Neural crest cell (in vitro differentiated cells): Measurements from ENCODE around the gene COL5A1. TPM values are rescaled to one million over a fixed set of nuclear protein-coding genes. Genes with fewer than 3 reads are reported as not detected.

ENCODE experiments used
- DNase-seq: peaks from one replicate; pipeline ENCODE4 v3.0.0; 2021; ENCODE audit warnings: low read depth, mixed read lengths, low spot score
- H3K27ac Mint-ChIP-seq: one replicate; pipeline ENCODE4 v1.8.0; 2021; ENCODE audit warnings: mild to moderate bottlenecking, mixed read lengths; ENCODE audit not compliant: unreplicated experiment
- H3K27me3 Mint-ChIP-seq: 2 replicates; pipeline ENCODE4 v1.8.0; 2021; ENCODE audit warnings: low read depth, mild to moderate bottlenecking, mixed read lengths
- H3K36me3 Mint-ChIP-seq: 2 replicates; pipeline ENCODE4 v1.8.0; 2021; ENCODE audit warnings: low read depth, mild to moderate bottlenecking, mixed read lengths
- H3K4me1 Mint-ChIP-seq: 2 replicates; pipeline ENCODE4 v1.8.0; 2021; ENCODE audit warnings: mixed read lengths
- H3K4me3 Mint-ChIP-seq: one replicate; pipeline ENCODE4 v1.8.0; 2021; ENCODE audit warnings: mild to moderate bottlenecking, mixed read lengths
- H3K9me3 Mint-ChIP-seq: 2 replicates; pipeline ENCODE4 v1.8.0; 2021; ENCODE audit warnings: mixed read lengths
- CTCF ChIP-seq: fragments of 200-600 bp; sonication (generic); conservative IDR thresholded peaks from 2 replicates; pipeline ENCODE4 v1.5.0; 2021; ENCODE audit warnings: antibody characterized with exemption, mild to moderate bottlenecking
- total RNA-seq: library from RNA; stranded (reverse); gene quantifications from 2 replicates; pipeline ENCODE4 v1.2.1, GENCODE V29; 2021

COL5A1 gene
- total RNA-seq, 1 donor from 2014 or later: 19.4 TPM

GRCh38 chr9:134885679-134886412, 244.2 kb downstream of the COL5A1 start:
- H3K27ac Mint-ChIP-seq: peak overlapping the region; percentile 94
- no peak for TF ChIP-seq CTCF
- no peak for DNase-seq
- H3K9me3 Mint-ChIP-seq: no peaks in the 10 kb centered on the region
- H3K36me3 Mint-ChIP-seq: no peaks in the 10 kb centered on the region
- H3K4me1 Mint-ChIP-seq: no peaks in the 10 kb centered on the region
- no peaks in the 10 kb centered on the region for H3K27me3 Mint-ChIP-seq
- H3K4me3 Mint-ChIP-seq: no peak overlapping the region

GRCh38 chr9:134886413-134886913, 244.9 kb downstream of the COL5A1 start:
- TF ChIP-seq CTCF: no peak
- Mint-ChIP-seq H3K4me3 (no peak overlapping the region), H3K9me3 (no peaks in the 10 kb centered on the region), H3K27me3 (no peaks in the 10 kb centered on the region), H3K36me3 (no peaks in the 10 kb centered on the region), H3K27ac (peak overlapping the region; percentile 94), H3K4me1 (no peaks in the 10 kb centered on the region)
- no peak for DNase-seq

DNA sequence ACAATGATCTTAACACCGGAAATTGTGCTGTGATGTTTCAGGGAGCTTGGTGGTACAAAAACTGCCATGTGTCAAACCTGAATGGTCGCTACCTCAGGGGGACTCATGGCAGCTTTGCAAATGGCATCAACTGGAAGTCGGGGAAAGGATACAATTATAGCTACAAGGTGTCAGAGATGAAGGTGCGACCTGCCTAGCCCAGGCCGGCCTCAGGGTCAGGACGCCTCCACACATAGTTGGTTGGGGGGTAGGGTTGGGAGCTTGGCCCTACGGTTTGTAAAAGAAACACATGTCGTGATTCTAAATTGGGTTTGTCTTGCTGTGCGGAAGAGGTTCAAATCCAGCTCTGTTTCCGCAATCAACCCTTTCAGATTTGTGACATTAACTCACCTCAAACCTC, 245.6 kb downstream of the COL5A1 start:
- no peaks in the 10 kb centered on the region for H3K9me3 Mint-ChIP-seq
- no peak for DNase-seq
- peak overlapping the region; percentile 40 for H3K27ac Mint-ChIP-seq
- H3K27me3 Mint-ChIP-seq: no peaks in the 10 kb centered on the region
- no peaks in the 10 kb centered on the region for H3K36me3 Mint-ChIP-seq
- no peak for TF ChIP-seq CTCF
- no peaks in the 10 kb centered on the region for H3K4me1 Mint-ChIP-seq
- H3K4me3 Mint-ChIP-seq: no peak overlapping the region

DNA sequence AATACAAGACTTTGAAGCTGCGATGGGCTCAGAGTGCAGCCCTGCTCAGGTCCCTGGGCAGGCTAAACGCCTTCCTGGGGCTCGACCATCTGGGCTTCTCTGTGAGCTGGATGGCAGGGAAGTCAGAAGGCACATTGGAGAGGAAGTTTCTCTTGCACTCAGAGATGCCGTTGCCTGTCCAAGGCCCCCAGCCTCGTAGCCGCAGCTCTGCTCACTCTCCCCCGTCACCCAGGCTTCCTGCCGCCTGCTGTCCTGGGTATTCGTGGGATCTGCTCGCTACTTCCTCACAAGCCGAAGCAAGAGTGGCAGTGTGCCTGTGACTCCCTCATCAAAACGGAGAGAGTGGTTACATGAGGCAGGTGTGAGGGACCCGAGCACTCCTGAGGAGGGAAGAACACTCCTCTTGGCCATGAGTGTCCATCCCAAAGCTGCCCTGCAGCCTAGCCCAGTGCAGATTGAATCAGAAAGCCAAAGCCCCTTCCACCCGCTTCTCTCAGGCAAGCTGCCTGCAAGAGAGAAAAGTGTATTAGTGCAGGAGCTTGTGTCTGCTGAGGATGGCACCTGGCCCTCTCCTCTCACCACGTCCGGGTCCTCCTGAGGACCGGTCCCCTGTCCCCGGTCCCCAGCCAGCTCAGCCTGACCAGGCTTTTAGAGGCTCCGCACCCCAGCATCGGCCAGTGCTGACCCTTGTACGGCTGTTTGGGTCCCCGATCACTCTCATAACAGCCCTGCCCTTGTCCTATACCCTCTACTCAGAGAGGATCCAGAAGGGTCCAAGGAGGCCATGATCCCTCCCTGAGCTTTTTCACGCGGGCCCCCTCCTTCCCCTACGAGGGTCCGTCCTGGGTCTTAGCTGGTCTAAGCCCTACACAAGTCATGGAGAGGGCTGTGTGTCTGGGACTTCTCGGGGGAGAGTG, 246.3 kb downstream of the COL5A1 start:
- DNase-seq: no peak
- no peak overlapping the region for H3K27ac Mint-ChIP-seq
- no peaks in the 10 kb centered on the region for H3K4me1 Mint-ChIP-seq
- H3K9me3 Mint-ChIP-seq: no peaks in the 10 kb centered on the region
- H3K4me3 Mint-ChIP-seq: no peak overlapping the region
- no peaks in the 10 kb centered on the region for H3K36me3 Mint-ChIP-seq
- no peaks in the 10 kb centered on the region for H3K27me3 Mint-ChIP-seq
- TF ChIP-seq CTCF: no peak

GRCh38 chr9:134888603-134889190, 247.1 kb downstream of the COL5A1 start:
- Mint-ChIP-seq H3K27ac (no peak overlapping the region), H3K27me3 (no peaks in the 10 kb centered on the region), H3K4me3 (no peak overlapping the region), H3K9me3 (no peaks in the 10 kb centered on the region), H3K4me1 (no peaks in the 10 kb centered on the region), H3K36me3 (no peaks in the 10 kb centered on the region)
- TF ChIP-seq CTCF: no peak
- no peak for DNase-seq
